ENCODE results near the gene CACFD1. TPM values are rescaled to one million over a fixed set of nuclear protein-coding genes. Genes with fewer than 3 reads are reported as not detected.

The CACFD1 gene
- total RNA-seq, 1 experiment from 2014 or later, result 6.9 TPM

- Histone ChIP-seq H3K79me2 (ENCODE audit: insufficient read depth, low read length) (no peaks in the 10 kb centered on the region), H3K9ac (ENCODE audit: low read length) (no peak overlapping the region), H3K4me2 (ENCODE audit: low read length) (no peak overlapping the region), H3K9me2 (ENCODE audit: insufficient read depth) (no peaks in the 10 kb centered on the region), H4K20me1 (ENCODE audit: insufficient read depth) (no peaks in the 10 kb centered on the region), H3K27ac (ENCODE audit: low read depth, low read length) (no peak overlapping the region), H3K4me3 (replicated peaks in 1 of 2; ENCODE audit: low read depth in 1 of 2, low read length in 2 of 2) (no peak overlapping the region), H3K9me3 (ENCODE audit: control insufficient read depth in 1 of 2, insufficient read depth in 1 of 2, low read depth in 1 of 2, low read length in 2 of 2) (no peaks in the 10 kb centered on the region), H3K4me1 (ENCODE audit: control insufficient read depth in 1 of 2, insufficient read depth in 2 of 2, low read length in 2 of 2) (peaks cover 22 to 34% of the 10 kb centered on the region in 2 experiments; a peak in 3 of 4 replicates), H3K27me3 (ENCODE audit: insufficient read depth, low read length) (no peaks in the 10 kb centered on the region), H3K36me3 (ENCODE audit: control insufficient read depth in 1 of 2, insufficient read depth in 2 of 2, low read length in 2 of 2) (no peaks in the 10 kb centered on the region), H2AFZ (ENCODE audit: low read depth, low read length, poor library complexity, severe bottlenecking) (no peak overlapping the region)
- CTCF ChIA-PET, result interaction anchor here (0.6 to 1.5 kb wide), 2 partner anchors 461 to 603 kb away, joined by 3 to 4 read pairs; no protein-coding TSS in a partner anchor
- intact Hi-C loops (cut with micrococcal nuclease), result no loop called here
- RAD21 ChIA-PET (ENCODE audit: low non-redundant PET in 1 of 2, low total read pairs in 2 of 2, uncharacterized antibody in 2 of 2, unreplicated experiment in 2 of 2), result no interaction called here
- TF ChIP-seq ZFX (IDR thresholded peaks at IDR 0.05), result no peak
- no peak for TF ChIP-seq YY1 (IDR thresholded peaks at IDR 0.05; ENCODE audit: extremely low read depth, insufficient replicate concordance, low read depth, low read length)
- TF ChIP-seq ZBTB33 (IDR thresholded peaks at IDR 0.05; ENCODE audit: extremely low read depth, insufficient replicate concordance, low read length), result no peak
- no peak for TF ChIP-seq CEBPB (IDR thresholded peaks at IDR 0.05; ENCODE audit: low read depth)
- no peak for TF ChIP-seq TCF7L2 (IDR thresholded peaks at IDR 0.05; ENCODE audit: borderline replicate concordance, extremely low read depth, insufficient read depth, insufficient read length)
- no TSS peak for BruUV-seq (replicated peaks)
- POLR2A ChIA-PET, result no interaction called here
- ATAC-seq, result no peak
- no peak for DNase-seq (ENCODE audit: low read depth, low spot score)
Observed at GRCh38 chr9:133483611-133484010, 23.8 kb downstream of the CACFD1 start.
